ENCODE results near the gene RGPD8.
"Not testable (repeated sequence)": the region's sequence is repeated elsewhere in the genome, so short reads cannot be mapped to it uniquely, and the experiment has no call there.

The RGPD8 gene

DNA sequence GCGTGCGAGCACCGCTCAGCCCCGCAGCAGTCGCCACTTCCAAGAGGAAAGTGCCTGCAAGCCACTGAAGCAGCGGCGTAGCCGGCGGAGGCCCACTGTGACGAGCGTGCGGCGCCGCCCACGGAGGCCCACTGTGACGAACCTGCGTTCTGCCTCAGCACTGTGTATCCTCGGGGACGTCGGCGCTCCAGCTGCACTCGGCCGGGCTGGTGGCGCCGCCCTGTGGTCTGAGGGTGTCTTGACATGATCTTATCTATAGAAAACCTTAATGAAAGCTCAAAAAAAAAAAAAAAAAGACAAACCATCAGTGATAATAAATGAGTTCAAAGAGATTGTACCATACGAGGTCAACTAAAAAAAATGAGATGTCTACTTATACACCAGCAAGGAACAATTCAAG lies at the start of gene RGPD8:
Gene RGPD8, minus strand, starts transcription at position 166 of the 400 bp plus-strand sequence. CDS start 192 bp downstream, outside the sequence.
- not testable (repeated sequence) for DNase-seq

DNA sequence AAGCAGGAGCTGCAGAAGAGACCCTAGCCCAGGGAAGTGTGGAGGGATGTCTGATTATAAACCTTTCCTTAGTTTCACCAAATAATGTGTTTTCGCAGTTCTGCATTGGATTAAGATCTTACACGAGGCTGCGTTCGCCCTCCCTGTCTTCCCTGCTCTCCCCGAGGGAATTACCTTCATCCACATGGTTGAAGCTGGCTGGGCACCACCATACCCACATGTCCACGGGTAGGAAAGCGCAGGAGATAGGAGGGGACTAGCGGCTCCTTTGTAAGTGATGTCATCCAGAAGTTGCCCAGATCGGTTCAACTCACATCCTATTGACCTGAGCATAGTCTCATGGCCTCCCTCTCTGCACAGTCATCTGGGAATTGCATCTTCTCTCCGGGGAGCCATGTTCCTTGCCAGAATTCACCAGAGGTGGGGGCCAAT lies 49.6 kb upstream of the RGPD8 start:
- no peak for DNase-seq

DNA sequence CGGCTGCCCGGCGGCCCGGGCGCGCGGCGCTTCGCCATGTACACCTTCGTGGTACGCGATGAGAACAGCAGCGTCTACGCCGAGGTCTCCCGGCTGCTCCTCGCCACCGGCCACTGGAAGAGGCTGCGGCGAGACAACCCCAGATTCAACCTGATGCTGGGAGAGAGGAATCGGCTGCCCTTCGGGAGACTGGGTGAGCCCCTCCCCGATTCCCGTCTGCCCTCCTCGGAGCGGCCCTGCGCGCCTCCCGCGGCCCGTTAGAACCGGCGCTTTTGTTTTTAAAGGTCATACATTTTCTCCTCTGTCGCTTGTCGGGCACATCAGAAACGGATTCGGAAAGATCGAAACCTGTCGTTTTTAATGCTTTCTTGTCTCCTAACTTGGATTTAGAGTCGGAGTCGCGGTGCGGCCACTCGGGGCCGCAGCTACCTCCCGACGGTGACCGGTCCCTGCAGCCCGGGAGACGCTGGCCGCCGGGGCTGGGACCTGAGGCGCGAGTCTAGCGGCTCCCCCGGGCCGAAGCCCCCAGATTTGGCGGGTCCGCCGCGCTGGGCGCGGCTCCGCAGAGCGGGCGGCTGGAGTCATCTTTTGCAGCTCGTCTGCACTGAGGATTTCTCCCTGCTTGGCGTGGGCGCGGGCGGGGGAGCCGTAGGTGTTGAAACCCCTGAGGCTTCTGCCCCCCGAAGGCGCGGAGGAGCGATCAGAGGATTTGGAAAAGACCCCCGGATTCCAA lies 49.0 kb upstream of the RGPD8 start:
- peak in 5 of 6 experiments; percentile 5 to 43 (median 27) for DNase-seq

DNA sequence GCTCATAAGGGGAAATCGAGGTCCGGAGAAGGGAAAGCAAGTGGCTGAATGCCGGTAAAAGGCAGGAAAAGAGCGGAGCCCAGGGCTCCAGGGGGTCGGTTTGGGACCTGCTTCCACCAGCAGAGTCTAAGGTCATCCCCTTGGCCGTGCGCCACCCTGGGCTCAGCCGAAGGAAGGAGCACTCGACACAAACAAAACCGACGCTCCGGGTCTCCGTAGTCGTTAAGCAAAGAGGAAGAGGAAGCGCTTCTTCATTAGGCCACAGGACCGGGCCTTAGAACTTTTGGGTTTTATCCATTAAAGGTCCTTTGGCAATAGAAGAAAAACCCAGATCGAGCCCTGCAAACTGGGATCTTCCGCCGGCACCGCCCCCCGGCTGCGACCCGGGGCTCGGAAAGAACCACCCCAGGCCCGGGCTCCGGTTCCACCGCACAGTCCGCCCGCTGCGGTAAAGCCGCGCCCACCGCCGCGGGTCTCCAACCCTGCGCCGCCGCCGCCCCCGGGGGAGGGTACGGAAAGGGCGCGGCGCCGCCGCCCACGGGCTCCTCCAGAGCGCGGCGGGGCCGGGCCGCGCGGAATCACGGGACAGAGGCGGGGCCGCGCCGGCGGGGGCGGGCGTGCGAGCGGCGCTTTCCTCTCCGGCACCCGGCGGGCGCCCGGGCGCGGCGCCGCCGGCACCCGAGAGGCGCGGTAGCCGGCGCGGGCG lies 48.2 kb upstream of the RGPD8 start, which contains the start of gene TTL:
Gene TTL, plus strand, starts transcription at position 629 of the 706 bp plus-strand sequence. CDS start 189 bp downstream, outside the sequence.
- peak; percentile 62 to 77 (median 70) for DNase-seq

DNA sequence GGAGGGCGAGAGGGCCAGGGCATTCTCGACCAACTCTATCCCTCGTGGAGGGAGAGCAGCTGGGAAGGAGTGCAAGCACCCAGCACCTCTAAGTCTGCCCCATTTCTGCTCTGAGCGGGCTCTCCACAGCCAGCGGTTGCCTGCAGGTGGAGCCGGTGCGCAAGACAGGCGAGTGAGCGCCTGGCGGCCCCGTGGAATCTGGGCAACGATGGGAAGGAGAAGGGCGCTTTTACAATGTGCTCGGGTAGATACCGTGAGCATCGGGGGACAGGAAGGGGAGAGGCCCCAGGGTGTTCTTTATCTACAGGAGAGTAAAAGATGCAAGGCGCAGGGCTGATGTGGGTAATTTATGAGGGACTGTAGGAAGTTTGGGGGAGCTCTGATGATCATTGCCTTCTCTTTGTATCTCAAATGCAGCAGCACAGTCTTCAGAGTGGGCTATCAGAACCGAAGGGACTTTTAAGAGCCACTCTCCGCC lies 47.6 kb upstream of the RGPD8 start:
- DNase-seq = peak; percentile 72 to 85 (median 75)

DNA sequence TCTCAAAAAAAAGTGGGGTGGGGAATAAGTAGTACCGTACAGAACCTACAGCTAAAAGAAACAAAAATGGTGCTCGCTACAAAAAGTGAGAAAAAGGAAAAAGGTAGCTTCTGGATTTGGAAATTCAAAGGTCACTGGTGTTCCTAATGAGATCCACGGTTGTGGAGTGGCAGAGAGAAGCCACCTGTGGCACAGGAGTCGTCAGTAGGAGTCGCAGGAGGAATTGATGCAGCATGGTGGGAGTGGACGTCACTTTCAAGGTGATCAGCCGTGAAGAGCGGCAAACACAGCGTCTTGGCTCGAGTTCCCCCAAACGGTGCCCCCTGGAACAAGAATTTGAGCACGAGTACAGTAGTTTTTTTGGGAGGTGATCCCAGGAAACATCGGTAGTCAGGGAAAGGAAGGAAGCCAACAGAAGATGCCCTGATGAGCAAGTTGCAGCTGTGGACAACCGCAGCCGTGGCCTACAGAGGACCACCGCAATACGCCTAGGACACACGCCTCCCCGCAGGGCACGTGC lies 47.1 kb upstream of the RGPD8 start:
- peak in 4 of 6 experiments; percentile 15 to 61 (median 30) for DNase-seq

DNA sequence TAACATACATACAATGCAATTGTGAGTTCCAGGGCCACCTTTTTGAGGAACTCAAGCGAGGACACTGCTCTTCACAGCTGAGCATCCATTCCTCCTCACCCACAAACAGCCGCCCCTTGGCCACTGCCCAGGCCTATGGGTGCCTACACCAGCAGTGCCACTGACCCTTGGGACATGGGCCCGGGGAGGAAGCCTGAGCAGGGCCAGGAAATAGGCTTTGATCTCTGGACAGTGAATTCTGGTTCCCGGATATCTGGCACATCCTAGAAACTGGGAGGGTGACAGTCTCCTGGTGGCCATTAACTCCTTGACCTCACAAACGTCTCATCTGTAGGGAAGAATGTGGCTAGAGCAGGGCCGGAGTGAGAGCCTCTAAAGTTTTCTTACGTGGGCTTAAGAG lies 43.0 kb upstream of the RGPD8 start:
- DNase-seq = no peak

DNA sequence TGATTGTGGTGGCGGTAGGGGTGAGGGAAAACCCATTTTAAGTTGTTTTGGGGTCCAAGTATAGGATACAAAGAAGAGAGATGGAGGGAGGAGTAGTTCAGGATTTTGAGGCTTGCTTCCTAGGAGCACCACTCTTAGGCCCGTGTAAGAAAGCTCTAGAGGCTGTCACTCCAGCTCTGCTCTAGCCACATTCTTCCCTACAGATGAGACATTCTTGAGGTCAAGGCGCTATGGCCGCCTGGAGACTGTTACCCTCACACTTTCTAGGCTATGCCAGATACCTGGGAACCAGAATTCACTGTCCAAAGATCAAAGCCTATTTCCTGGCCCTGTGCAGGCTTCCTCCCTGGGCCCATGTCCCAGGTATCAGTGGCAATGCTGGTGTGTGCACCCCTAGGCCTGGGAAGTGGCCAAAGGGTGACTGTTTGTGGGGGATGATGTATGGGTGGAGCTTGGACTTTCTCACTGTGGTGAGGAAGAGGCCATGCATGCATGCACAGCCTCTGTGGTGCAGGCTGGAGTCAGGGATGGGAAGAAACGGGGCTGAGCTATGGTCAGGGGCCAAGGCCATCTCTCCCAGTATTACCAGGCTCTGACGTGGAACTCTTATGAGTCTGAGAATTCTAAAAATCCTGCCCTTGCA lies 41.5 kb upstream of the RGPD8 start:
- no peak for DNase-seq

DNA sequence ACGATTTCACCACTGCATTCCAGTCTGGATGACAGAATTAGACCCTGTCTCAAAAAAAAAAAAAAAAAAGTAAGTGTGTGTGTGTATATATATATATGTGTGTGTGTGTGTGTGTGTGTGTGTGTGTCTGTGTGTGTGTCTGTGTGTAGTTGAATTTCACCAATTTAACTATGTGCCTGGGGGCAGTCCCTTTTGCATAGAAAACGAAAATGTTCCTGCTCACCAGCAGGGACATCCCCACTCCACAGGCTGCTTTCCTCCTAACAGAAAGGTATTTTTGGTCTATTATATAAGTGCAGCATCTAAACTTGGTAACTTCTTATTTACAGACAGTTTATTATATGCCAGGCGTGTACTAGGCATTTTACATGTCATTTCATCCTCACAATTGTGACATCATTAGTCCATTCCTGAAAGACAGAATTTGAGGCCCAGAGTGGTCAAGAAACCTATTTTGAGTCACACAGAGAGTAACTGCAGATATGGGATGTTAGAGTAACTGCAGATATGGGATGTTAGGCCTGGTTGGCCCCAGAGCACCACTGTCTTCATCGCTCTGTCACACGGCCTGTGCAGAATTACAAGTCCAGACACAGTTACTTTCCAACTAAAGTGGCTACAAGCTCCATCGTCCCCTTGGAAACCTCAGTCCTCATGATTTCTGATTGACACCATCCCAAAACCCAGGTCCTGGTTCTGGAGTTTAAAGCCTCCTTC lies 39.3 kb upstream of the RGPD8 start:
- DNase-seq = no peak

DNA sequence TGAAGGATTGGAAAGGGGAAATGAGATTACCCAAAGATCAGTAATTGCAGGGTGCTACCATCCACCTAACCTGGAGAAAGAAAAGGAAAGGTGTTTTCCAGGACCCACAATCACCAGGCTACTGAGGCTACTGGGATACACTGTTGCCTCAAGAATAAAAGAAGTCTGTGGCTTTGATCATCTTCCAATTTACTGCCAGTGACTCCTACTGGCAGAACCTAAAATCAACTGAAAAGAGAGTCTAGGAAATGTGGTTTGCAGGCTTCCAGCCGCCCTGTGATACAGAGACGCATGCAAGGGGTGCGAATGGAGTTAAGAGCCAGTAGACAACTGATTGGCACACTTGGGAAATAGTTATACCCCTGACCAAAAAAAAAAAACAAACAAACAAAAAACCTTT lies 31.9 kb upstream of the RGPD8 start:
- no peak for DNase-seq

DNA sequence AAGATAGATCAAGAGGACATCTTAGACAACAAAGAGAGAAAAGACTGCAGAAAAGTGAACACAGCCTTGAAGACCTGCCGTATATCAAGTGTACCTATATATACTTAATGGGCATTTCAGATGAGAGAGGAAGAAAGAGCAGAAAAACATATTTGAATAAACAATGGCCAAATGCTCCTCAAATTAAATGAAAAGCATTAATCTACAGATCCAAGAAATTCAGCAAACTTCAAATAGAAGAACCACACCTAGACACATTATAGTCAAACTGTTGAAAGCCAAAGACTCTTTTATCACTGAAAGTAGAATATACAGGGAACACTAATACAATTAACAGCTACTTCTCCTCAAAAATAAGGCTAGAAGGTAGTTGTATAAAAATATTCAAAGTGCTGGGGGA lies 29.8 kb upstream of the RGPD8 start:
- DNase-seq = no peak

DNA sequence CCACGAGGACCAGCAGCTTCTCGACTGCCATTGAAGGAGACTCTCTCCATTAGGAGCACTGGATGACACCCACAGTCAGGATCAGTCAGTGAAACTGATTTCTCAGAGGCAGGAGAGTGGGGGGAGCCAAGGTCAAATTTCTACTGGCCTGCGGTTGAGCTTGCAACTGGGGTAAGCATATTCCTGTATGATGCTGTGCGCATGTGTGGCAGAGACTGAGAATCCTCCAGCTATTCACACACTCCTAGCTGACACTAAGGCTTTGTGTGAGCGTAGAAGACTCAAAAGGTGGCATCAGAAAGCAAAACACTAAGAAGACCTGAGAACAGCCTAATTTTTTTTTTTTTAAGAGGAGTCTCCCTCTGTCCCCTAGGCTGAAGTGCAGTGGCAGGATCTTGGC lies 28.7 kb upstream of the RGPD8 start:
- DNase-seq = no peak

DNA sequence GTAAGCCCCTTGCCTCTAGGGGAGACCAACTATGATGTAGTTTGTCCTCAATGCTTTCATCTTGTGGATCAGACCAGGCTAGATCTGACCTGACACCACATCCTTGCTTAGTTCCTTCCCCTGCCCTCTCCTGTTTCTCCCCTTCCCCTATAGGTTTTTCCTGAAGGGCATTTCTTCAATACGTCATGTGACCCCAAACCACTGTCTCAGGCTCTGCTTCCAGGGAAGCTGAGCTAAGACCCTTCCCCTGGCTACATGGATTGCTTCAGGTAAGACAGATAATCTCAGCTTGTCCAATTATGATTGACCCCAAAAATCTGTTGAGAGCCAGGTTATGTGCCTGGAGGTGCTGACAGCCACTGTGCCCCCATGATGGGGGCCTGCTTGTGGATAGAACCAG lies 25.9 kb upstream of the RGPD8 start:
- no peak for DNase-seq

DNA sequence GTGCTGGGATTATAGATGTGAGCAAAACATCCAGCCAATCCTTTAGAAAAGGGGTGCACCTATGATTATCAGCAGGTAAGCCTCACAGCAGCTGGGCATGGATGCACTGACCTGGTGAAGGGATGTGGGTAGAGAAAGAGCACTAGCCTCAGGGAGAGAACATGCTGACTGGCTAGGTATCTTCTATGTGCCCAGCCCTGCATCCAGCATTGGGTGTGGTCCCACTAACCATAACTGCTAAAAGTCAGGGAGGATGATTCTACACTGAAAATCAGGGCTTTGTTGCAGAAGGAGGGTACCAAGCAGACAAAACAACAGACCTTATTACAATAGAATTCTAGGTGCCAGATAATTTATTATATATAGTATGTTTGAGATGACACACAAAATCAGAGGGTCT lies 21.1 kb upstream of the RGPD8 start:
- DNase-seq = no peak

DNA sequence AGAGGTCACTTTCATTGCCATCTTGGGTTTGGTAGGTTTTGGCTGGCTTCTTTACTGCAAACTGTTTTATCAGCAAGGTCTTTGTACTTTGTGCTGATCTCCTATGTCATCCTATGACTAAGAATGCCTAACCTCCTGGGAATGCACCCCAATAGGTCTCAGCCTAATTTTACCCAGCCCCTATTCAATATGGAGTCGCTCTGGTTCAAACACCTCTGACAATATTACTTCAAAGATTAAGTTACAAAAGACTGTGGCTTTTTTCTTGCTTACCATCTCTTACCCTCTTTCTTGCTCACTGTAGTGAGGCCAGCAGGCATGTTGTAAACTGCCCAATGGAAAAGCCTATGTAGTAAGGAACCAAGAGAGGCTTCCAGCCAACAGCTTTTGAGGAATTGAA lies 17.9 kb upstream of the RGPD8 start:
- no peak for DNase-seq

DNA sequence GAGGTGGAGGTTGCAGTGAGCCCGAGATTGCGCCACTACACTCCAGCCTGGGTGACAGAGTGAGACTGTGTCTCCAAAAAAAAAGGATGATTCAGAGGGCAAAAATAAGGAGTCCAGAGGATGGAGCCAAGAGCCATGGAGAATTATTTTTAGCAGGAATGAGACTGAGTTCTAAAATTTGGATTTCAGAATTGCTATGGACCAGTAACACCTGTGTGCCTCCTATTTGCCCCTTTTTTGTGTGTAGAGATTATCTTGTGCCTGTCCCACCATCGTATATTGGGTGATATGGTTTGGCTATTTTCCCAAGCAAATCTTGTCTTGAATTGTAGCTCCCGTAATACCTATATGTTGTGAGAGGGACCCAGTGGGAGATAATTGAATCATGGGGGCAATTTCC lies 16.4 kb upstream of the RGPD8 start:
- no peak for DNase-seq

DNA sequence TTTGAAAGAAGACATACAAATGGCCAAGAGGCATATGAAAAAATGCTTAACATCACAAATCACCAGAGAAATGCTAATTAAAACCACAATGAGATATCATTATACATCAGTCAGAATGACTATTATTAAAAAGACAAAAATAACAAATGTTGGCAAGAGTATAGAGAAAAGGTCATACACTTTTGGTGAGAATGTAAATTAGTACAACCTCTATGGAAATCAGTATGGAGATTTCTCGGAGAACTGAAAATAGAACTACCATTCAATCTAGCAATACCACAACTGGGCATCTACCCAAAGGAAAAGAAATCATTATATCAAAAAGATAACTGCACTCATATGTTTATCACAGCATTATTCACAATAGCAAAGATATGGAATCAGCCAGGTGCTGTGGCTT lies 10.8 kb upstream of the RGPD8 start:
- not testable (repeated sequence) for DNase-seq

DNA sequence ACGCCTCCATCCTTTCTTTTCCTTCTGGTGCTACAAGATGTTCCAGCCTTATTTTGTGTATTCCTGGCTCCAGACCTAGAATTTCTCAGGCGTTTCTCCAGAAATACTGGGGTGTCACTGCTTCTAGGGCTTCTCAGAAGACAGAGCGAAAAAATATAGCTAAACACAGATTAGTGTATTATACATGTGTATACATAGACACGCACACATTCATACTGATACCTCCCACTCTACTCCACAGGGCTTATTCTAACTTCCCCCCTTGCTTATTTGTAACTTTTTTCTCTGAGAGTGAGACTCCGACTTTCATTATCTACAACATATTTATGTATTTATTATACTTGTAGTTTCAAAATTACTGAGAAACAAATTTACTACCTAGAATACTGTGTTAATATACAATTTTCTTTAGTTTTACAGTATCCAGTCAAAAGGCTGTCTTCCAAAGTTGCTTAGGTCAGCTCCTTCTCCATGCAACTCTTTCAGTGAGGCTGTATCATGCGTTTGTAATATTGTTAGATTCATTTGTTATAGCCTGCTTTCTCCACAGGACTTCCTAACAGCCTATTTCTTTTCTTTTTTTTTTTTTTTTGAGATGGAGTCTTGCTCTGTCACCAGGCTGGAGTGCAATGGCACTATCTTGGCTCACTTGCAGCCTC lies 5.3 kb upstream of the RGPD8 start:
- not testable (repeated sequence) for DNase-seq

DNA sequence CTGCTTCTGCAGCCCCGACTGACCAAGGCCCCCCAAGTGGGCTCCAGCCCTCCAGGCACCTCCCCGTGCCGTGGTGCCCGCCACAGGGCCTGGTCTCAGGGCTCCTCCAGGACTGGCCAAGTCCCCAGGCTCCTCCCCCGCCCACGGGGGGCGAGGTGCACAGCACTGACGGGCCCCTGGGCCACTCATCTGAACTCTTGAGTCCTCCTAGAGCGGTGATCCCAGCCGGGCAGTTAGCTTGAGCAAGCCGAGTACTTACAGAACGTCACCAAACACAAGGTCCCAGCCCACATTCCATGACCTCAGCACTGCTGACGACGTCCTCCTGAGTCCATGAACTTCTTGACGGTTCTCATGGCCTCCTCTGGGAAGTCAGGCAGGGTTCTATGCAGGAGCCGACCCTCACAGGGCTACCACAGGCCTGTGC lies 4.0 kb upstream of the RGPD8 start:
- DNase-seq = not testable (repeated sequence)

DNA sequence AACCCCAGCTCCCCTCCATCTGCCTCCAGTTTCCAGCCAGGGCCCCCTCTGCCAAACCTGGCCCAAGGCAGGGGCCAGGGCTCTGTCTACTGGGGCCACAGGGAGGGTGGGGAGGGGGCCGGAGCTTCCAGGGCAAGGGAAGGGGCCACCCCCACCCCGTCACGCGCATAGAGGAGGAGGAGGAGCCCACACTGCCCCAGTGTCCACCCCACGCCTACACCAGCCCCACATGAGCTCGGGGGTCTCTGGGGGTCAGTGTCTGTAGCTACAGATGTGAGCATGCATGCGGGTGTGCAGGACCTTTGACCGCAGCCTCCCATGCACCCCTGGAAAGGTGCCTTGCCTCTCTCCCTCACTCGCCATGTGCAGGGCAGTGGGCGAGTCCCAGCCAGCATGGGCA lies 3.5 kb upstream of the RGPD8 start:
- DNase-seq = not testable (repeated sequence)

DNA sequence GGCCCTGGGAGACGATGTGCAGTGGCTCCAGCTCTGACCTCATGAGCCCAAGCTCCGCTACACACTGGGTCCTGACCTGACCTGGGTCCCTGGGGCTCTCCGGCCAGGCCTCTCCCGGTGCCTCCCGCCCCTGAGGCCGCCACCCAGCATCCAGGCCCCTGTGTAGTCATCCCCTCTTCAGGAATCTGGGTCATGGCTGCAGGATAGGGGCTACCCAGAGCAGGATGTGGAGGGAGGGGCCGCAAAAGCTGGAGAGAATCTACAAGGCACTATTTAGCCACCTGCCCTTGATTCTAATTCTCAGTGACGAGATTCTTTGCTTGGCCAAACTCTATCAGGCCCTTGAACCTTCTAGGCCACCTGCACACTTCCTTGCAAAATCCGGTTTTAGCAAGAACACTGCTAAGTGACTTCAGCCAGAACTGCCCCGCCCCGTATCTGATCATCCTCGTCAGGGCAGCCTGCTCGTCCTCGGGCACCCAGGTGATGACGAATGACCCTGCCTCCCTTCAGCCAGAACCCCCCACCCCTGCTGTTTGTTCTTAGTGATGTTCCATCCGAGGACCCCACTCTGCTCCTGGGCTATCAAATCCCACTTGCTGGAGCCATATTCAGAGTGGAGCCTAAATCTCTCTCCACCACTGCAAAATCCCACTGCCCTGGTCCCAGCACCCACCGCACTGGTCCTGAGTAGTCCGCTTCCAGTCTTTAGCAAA lies 2.4 kb upstream of the RGPD8 start:
- not testable (repeated sequence) for DNase-seq

All from stimulated activated naive CD4-positive, alpha-beta T cell (primary cell).